ENCODE data around the gene SYN1. TPM values are rescaled to one million over a fixed set of nuclear protein-coding genes. Genes with fewer than 3 reads are reported as not detected.
A peak's percentile ranks its signal among the peaks of the same experiment; 100 is the strongest.
"Not testable (repeated sequence)": the region's sequence is repeated elsewhere in the genome, so short reads cannot be mapped to it uniquely, and the experiment has no call there.

SYN1 gene
- polyA plus RNA-seq (ENCODE audit: insufficient read length in 4 of 4): 1 to 10 TPM; 5.3 to 6.5 (median 5.9) TPM

- DNase-seq (ENCODE audit: low read depth in 4 of 4, low spot score in 2 of 4): peak in 2 of 4 donors; percentile 60 to 66
These were observed at the start of gene SYN1 for GRCh38 chrX:47619486-47620302. TSS of gene SYN1 (minus strand) at chrX:47619857. CDS start at chrX:47619728, 129 bp downstream.

DNA sequence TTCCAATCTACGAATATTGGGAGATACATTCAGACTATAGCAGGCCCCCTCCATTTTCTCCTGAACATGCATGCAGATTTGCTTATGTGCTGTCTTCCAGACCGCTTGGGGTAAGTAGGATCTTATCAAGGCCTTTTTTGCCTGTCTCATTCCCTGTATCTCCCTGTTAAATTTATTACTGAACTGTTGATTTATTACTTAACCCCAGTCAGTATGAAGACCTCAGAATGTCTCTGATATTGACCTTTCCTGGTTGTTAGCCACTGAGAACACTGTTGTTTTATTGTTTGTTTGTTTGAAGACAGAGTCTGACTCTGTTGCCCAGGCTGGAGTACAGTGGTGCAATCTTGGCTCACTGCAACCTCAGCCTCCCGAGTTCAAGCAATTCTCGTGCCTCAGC lies 46.1 kb upstream of the SYN1 start:
- DNase-seq (ENCODE audit: low read depth in 4 of 4, low spot score in 2 of 4): not testable (repeated sequence)

- DNase-seq (ENCODE audit: low read depth in 4 of 4, low spot score in 2 of 4): no peak
These were observed 45.1 kb upstream of the SYN1 start for GRCh38 chrX:47664737-47665136.

- DNase-seq (ENCODE audit: low read depth in 4 of 4, low spot score in 2 of 4): no peak
These were observed 42.5 kb upstream of the SYN1 start for GRCh38 chrX:47662144-47662657.

DNA sequence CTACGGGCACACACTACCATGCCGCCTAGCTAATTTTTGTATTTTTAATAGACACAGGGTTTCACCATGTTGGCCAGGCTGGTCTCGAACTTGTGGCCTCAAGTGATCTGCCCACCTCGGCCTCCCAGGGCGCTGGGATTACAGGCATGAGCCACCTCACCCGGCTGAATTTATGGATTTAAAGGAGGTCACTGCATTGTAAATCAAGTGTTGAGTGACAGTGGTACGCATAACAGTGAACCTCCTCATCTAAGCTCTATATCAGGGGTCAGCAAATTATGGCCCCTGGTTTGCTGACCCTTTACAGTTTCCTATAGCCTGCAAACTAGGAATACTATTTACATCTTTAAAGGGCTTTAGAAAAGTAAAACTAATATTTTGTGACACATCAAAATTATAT lies 41.9 kb upstream of the SYN1 start:
- DNase-seq (ENCODE audit: low read depth in 4 of 4, low spot score in 2 of 4): no peak

DNA sequence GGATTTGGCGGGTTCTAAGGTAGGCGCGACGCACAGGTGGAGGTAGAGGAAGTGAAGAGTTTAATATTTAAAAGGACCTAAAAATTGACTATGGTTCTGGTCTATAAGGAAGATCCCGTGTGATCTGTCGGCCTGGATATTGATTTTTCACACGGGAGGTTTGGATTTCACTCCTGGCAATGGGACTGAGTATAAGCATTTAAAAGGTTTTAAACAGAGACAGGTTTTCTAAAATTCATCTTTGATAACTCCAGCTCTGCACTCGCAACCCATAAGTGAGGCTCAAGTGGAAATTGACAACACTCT lies 39.7 kb upstream of the SYN1 start:
- no peak for DNase-seq (ENCODE audit: low read depth in 4 of 4, low spot score in 2 of 4)

GRCh38 chrX:47658684-47659420 lies 39.2 kb upstream of the SYN1 start, which contains the start of gene UXT:
TSS of gene UXT (minus strand) at chrX:47659180. CDS start at chrX:47658927, 253 bp downstream.
- DNase-seq (ENCODE audit: low read depth in 4 of 4, low spot score in 2 of 4): peak; percentile 69 to 86 (median 78)

GRCh38 chrX:47658301-47658683 lies 38.6 kb upstream of the SYN1 start:
- no peak for DNase-seq (ENCODE audit: low read depth in 4 of 4, low spot score in 2 of 4)

DNA sequence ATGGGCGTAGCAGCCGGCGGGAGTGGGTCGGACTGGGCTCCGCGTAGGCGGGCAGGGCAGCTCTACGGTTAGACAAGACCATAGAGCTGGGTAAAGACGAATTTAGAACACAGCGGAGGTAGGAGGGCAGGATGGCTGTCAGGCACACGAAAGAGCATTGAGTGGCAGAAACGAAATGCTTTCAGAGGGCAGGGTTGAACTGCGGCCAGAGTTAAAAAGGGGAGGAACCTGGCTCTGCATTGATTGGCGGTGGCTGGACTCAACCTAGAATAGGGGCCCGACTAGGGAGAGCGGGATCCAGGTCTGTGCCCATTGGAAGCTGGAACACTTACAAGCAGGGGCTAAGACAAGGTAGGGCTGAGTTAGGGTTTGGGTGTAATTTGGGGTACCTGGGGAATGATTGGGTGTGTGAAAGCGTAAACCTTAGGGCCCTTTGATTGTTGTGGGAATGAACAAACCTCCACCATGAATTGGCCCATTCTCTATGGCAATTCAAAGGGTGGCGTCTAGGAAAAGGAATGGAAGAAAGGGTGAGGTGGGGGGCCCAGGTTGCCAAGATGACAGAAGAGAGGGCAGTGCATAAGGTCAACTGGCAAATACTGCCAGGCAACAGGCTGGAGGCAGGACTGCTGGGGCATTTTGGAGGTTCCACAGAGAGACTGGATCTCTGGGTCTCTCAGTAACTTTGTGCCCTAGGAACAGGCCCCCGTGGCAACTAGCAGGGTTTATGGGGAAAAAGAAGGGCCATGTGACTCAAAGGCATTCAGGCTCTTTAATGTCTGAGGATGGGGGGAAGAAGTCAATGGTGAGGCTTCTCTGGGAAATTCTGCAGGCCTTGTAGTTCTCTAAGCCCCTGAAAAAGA lies 31.6 kb upstream of the SYN1 start:
- peak in 1 of 4 donors; percentile 9 for DNase-seq (ENCODE audit: low read depth in 4 of 4, low spot score in 2 of 4)

GRCh38 chrX:47650164-47651042 lies 30.7 kb upstream of the SYN1 start, which contains the start of gene ELK1:
TSS of gene ELK1 (minus strand) at chrX:47650563. CDS start at chrX:47641441, 9,122 bp downstream.
- peak; percentile 74 to 92 (median 84) for DNase-seq (ENCODE audit: low read depth in 4 of 4, low spot score in 2 of 4)

DNA sequence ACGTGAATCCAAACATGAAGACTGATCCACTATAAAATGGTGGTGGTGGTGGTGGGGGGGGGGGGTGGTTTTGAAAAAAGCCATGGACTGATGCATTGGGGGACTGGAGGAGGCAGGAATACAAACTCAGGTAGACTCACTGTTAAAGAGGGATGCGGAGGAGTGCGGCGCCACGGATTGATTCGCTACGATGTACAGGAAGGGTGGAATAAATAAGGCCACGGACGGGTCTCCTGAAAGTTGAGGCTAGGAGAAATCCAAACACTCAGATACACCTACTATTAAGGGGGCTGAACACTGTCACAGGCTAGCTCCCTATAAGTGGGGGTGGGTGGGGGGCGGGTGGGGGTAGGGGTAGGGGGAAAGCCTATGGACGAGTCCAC lies 30.1 kb upstream of the SYN1 start:
- DNase-seq (ENCODE audit: low read depth in 4 of 4, low spot score in 2 of 4): no peak

- DNase-seq (ENCODE audit: low read depth in 4 of 4, low spot score in 2 of 4): no peak
These were observed 29.6 kb upstream of the SYN1 start for GRCh38 chrX:47649271-47649670.

- no peak for DNase-seq (ENCODE audit: low read depth in 4 of 4, low spot score in 2 of 4)
These were observed 28.7 kb upstream of the SYN1 start for GRCh38 chrX:47648376-47648775.

DNA sequence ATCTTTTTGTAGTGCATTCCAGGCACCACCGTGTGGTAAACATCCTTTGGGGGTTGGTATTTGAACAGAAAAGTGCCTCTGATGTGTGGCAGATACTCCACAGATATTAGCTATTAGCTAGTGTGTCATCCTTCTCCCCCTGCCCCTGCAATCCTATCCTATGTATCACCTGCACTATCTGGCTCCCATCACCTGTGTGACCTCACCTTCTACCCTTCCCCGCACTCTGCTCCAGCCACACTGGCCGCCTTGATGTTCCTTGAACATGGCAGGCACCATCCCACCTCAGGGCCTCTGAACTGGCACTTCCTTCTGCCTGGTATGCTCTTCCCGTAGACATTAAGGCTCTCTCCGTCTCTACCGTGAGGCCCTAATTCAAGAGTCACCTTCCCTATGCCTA lies 27.0 kb upstream of the SYN1 start:
- no peak for DNase-seq (ENCODE audit: low read depth in 4 of 4, low spot score in 2 of 4)

DNA sequence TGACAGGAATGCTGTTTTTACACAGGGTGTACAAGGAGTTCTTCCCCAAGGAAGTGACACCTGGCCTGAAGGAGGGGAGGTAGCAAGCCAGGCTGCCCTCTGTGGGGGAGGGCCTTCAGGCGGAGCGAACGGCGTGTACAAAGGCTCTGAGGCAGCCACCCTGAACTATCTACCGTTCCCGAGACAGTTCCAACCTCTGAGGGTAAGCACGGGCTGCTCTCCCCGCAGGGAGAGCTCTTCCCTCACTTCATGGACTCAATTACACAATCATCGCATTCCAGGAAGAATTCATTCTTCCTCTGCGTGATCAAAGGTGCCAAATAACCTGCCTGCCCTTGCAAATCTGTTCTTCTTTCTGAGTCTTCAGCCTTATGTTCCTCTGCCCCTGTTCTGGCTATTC lies 25.9 kb upstream of the SYN1 start:
- no peak for DNase-seq (ENCODE audit: low read depth in 4 of 4, low spot score in 2 of 4)

DNA sequence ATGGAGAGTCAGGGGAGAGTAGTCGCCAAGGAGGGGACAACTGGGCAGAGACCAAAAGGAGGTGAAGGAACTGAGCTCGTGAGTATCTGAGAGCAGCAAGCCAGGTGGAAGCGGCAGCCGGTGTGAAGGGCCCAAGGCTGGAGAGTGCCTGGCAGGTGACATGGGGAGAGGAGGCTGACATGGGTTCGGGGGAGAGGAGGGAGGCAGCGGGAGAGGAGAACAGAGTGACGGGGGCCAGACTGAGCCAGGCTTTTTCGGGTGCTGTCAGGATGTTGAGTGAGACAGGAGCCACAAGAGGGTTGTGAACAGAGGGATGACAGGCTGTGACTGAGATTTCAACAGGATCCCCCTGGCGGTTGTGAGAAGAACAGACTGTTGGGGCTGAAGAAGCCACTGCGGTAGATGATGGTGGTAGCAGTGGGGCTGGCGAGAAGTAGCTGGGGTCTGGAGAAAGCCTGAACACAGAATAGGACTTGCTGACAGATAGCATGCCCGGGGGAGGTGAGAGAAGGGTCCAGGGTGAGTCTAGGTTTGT lies 25.0 kb upstream of the SYN1 start:
- DNase-seq (ENCODE audit: low read depth in 4 of 4, low spot score in 2 of 4): no peak

GRCh38 chrX:47643926-47644325 lies 24.3 kb upstream of the SYN1 start:
- DNase-seq (ENCODE audit: low read depth in 4 of 4, low spot score in 2 of 4): no peak

GRCh38 chrX:47638816-47639215 lies 19.2 kb upstream of the SYN1 start:
- DNase-seq (ENCODE audit: low read depth in 4 of 4, low spot score in 2 of 4): no peak

- DNase-seq (ENCODE audit: low read depth in 4 of 4, low spot score in 2 of 4): no peak
These were observed 18.0 kb upstream of the SYN1 start for GRCh38 chrX:47637546-47638195.

Measured in left renal cortex interstitium (tissue), 4 donors.